GM12878 (cell line): ENCODE measurements around the gene FNDC4. TPM values are rescaled to one million over a fixed set of nuclear protein-coding genes. Genes with fewer than 3 reads are reported as not detected.

Source experiments
- ATAC-seq: fragments of 200-7000 bp; cut with Tn5 transposase; 3 replicates; pipeline ENCODE4 v1.9.1; 2020; ENCODE audit warnings: mild to moderate bottlenecking, moderate library complexity
- BruUV-seq: library from RNA; stranded (reverse); fragments of 400-500 nt; replicated peaks from 2 replicates; lab custom pipeline; 2021; lab: Mats Ljungman, UMichigan
- CTCF ChIA-PET: fragments of 300-600 bp; sonication (Branson Sonifier 250); formaldehyde crosslinking; extraction: SDS; loops from one replicate; lab custom pipeline; 2021; ENCODE audit warnings: inconsistent platforms; lab: Yijun Ruan, JAX
- POLR2A ChIA-PET: fragments of 350-600 bp; formaldehyde crosslinking; extraction: SDS; loops from one replicate; lab custom pipeline; 2021; ENCODE audit warnings: inconsistent platforms; lab: Charles Lee
- RAD21 ChIA-PET: fragments of 300-600 bp; sonication (Branson Sonifier 250); formaldehyde crosslinking; loops from one replicate; lab custom pipeline; 2023; ENCODE audit warnings: antibody characterized with exemption; ENCODE audit not compliant: unreplicated experiment; lab: Charles Lee
- SMC1A ChIA-PET: fragments of 300-600 bp; sonication (Branson Sonifier 250); formaldehyde crosslinking; loops from one replicate; lab custom pipeline; 2023; ENCODE audit not compliant: unreplicated experiment, uncharacterized antibody; lab: Charles Lee
- DNase-seq: peaks from one replicate; pipeline ENCODE4 v3.0.0-alpha.2; 2011; ENCODE audit warnings: low read depth, low spot score
- FAIRE-seq: peaks from 3 replicates; lab custom pipeline; 2011; peaks lifted over from hg19 to GRCh38; lab: Jason Lieb, UNC
- H2AFZ ChIP-seq: 2 replicates; pipeline ENCODE4 v1.6.0; 2011; ENCODE audit warnings: low read depth, low read length, control low read depth; ENCODE audit not compliant: control insufficient read depth
- H3K27ac ChIP-seq: 2 replicates; pipeline ENCODE4 v1.5.1; 2011; ENCODE audit warnings: control low read depth; ENCODE audit not compliant: control insufficient read depth, insufficient read depth
- H3K27me3 ChIP-seq, 2 experiments: replicated peaks in 1 of 2; 2 replicates each; pipeline versions ENCODE4 v1.6.0 to v1.6.1; 2011; ENCODE audit warnings: low read length in 1 of 2; ENCODE audit not compliant: control insufficient read depth in 2 of 2, insufficient read depth in 2 of 2
- H3K36me3 ChIP-seq, 2 experiments: 2 replicates each; pipeline ENCODE4 v1.5.1; 2011; ENCODE audit warnings: low read length in 1 of 2; ENCODE audit not compliant: control insufficient read depth in 2 of 2, insufficient read depth in 2 of 2
- H3K4me1 ChIP-seq: 2 replicates; pipeline ENCODE4 v1.6.1; 2011; ENCODE audit warnings: mild to moderate bottlenecking, low read length, moderate library complexity, mixed read lengths; ENCODE audit not compliant: control insufficient read depth, insufficient read depth
- H3K4me2 ChIP-seq: 2 replicates; pipeline ENCODE4 v1.6.0; 2011; ENCODE audit warnings: control low read depth; ENCODE audit not compliant: control insufficient read depth, insufficient read depth
- H3K4me3 ChIP-seq: fragments of 200-600 bp; sonication (generic); 2 replicates; pipeline ENCODE4 v1.5.1; 2016
- H3K79me2 ChIP-seq: 2 replicates; pipeline ENCODE4 v1.6.0; 2011; ENCODE audit warnings: low read length; ENCODE audit not compliant: control insufficient read depth, insufficient read depth
- H3K9ac ChIP-seq: 2 replicates; pipeline ENCODE4 v1.8.0; 2011; ENCODE audit warnings: low read length, control low read depth, mixed read lengths; ENCODE audit not compliant: control insufficient read depth, insufficient read depth
- H3K9me3 ChIP-seq: replicated peaks from 3 replicates; pipeline ENCODE4 v1.5.1; 2011; ENCODE audit warnings: mild to moderate bottlenecking, low read length; ENCODE audit not compliant: control insufficient read depth, insufficient read depth
- H4K20me1 ChIP-seq: 2 replicates; pipeline ENCODE4 v1.6.0; 2011; ENCODE audit not compliant: control insufficient read depth, insufficient read depth
- FOS ChIP-seq: IDR thresholded peaks from 3 replicates; pipeline ENCODE4 v1.6.1; 2011; ENCODE audit warnings: borderline replicate concordance; ENCODE audit not compliant: insufficient read length; ENCODE audit errors: extremely low read depth
- HDGF ChIP-seq: fragments of 450-650 bp; IDR thresholded peaks from 2 replicates; pipeline ENCODE4 v1.6.1; 2016; ENCODE audit warnings: antibody characterized with exemption
- KDM1A ChIP-seq: fragments of 200-600 bp; sonication (generic); IDR thresholded peaks from 2 replicates; pipeline ENCODE4 v1.6.1; 2016; ENCODE audit warnings: borderline replicate concordance
- LARP7 ChIP-seq: fragments of 450-650 bp; IDR thresholded peaks from 2 replicates; pipeline ENCODE4 v1.6.1; 2017; ENCODE audit warnings: mild to moderate bottlenecking
- PKNOX1 ChIP-seq: fragments of 450-650 bp; IDR thresholded peaks from 2 replicates; pipeline ENCODE4 v1.6.1; 2016; ENCODE audit warnings: mild to moderate bottlenecking
- SP1 ChIP-seq: IDR thresholded peaks from one replicate; pipeline ENCODE4 v1.6.1; 2011; ENCODE audit warnings: low read depth, low read length
- SPI1 ChIP-seq: IDR thresholded peaks from 2 replicates; pipeline ENCODE4 v1.6.1; 2011; ENCODE audit warnings: low read depth, mild to moderate bottlenecking, low read length, moderate library complexity, borderline replicate concordance; ENCODE audit not compliant: insufficient read depth
- STAT3 ChIP-seq: IDR thresholded peaks from 2 replicates; pipeline ENCODE4 v1.6.1; 2011; ENCODE audit warnings: low read depth, low read length, improper control_type of control experiment
- YBX1 ChIP-seq: fragments of 450-650 bp; IDR thresholded peaks from 2 replicates; pipeline ENCODE4 v1.6.1; 2016; ENCODE audit warnings: antibody characterized with exemption
- WGBS: methylation state at CpG from one replicate; pipeline ENCODE4 v1.1.6; 2016; ENCODE audit warnings: low lambda C conversion rate; ENCODE audit not compliant: insufficient replicate concordance, insufficient coverage; ENCODE audit errors: missing lambda C conversion rate; 5-methylcytosine and 5-hydroxymethylcytosine counted together
- in situ Hi-C: fragments of 300-500 bp; cut with MboI; formaldehyde crosslinking; loops from 9 replicates; pipeline ENCODE4 v1.14.3; 2018; ENCODE audit warnings: mixed read lengths
- intact Hi-C: fragments of 100-400 bp; cut with micrococcal nuclease; formaldehyde crosslinking; loops from one replicate; pipeline ENCODE4 v1.14.2; 2022; ENCODE audit not compliant: unreplicated experiment
- polyA plus RNA-seq, 11 experiments: library from polyadenylated mRNA; depleted of rRNA in 4 of 11; unstranded in 6 of 11; stranded (reverse) in 5 of 11; fragments of >200 nt; fragmentation: Nextera tagmentation in 4 of 11; fragmentation: Illumina TruSeq in 1 of 11; extraction: Ambion mirVana in 4 of 11; extraction: Trizol in 1 of 11; gene quantifications; 1 replicate in 1 of 11; 2 replicates in 10 of 11; pipeline versions ENCODE4 v1.2.1 to v1.2.3, GENCODE V29; 2011 to 2016; ENCODE audit warnings: inconsistent platforms in 2 of 11, missing spikeins in 2 of 11, low read depth in 1 of 11
- total RNA-seq, 4 experiments: library from RNA; depleted of rRNA in 3 of 4; stranded (reverse); fragments of >200 nt in 3 of 4; fragmentation: Illumina TruSeq in 1 of 4; extraction: Trizol in 1 of 4; gene quantifications; 2 replicates each; pipeline versions ENCODE4 v1.2.1 to v1.2.3, GENCODE V29; 2013 to 2021

The FNDC4 gene
- total and polyA plus RNA-seq, 10 of the 15 experiments (the other 5 are each of a cell fraction or from before 2014, with no cell fraction given): 0.21 TPM; not detected in 9

- SMC1A ChIA-PET: no interaction called here
- DNase-seq (no peak), FAIRE-seq (no peak), ATAC-seq (no peak)
- Histone ChIP-seq H3K27ac (no peak overlapping the region), H3K36me3 (no peaks in the 10 kb centered on the region), H3K4me2 (no peak overlapping the region), H3K9me3 (no peaks in the 10 kb centered on the region), H3K27me3 (peaks cover 0 to 2% of the 10 kb centered on the region in 2 experiments; a peak in 3 of 4 replicates), H4K20me1 (no peaks in the 10 kb centered on the region), H3K79me2 (no peaks in the 10 kb centered on the region), H2AFZ (no peak overlapping the region), H3K9ac (no peak overlapping the region), H3K4me3 (no peak overlapping the region), H3K4me1 (no peaks in the 10 kb centered on the region)
- CTCF ChIA-PET: interaction anchor here (0.6 to 1.3 kb wide), 2 partner anchors 182 to 955 kb away, joined by 3 to 4 read pairs; no protein-coding TSS in a partner anchor
- 54% methylated on average over 4 of the region's 4 CpGs for WGBS
- no TSS peak for BruUV-seq
- RAD21 ChIA-PET: no interaction called here
- intact Hi-C loops: no loop called here
- in situ Hi-C loops: no loop called here
- POLR2A ChIA-PET: interaction anchor here (0.6 kb wide), 1 partner anchor 644 kb away, joined by 3 read pairs; no protein-coding TSS in a partner anchor
- TF ChIP-seq SPI1: no peak
Measured at GRCh38 chr2:27502142-27502541, 7.1 kb upstream of the FNDC4 start.

DNA sequence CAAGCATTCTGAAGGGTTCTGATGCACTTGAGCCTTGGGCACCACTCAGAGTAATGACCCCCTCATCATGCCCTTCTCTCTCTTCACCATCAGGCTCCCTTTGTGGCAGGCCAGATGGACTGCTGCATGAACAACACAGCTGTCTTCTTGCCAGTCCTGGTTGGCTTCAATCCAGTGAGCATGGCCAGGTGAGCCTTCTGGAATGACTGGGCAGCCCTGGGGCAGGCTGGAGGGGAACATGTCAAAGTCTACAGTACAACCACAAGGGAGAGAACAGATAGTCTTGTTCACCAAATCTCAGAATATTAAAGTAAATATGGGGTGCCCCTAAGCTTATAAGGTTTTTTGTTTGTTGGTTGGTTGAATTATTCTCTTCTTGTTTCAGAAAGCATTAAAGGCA, 6.0 kb upstream of the FNDC4 start:
- no peak for ATAC-seq
- Histone ChIP-seq H3K27me3 (peaks cover 2% of the 10 kb centered on the region in 2 experiments; a peak in 3 of 4 replicates), H3K4me3 (no peak overlapping the region), H3K36me3 (no peaks in the 10 kb centered on the region), H4K20me1 (no peaks in the 10 kb centered on the region), H3K79me2 (no peaks in the 10 kb centered on the region), H3K9ac (no peak overlapping the region), H2AFZ (no peak overlapping the region), H3K4me2 (no peak overlapping the region), H3K27ac (no peak overlapping the region), H3K9me3 (no peaks in the 10 kb centered on the region), H3K4me1 (no peaks in the 10 kb centered on the region)
- ChIA-PET SMC1A (no interaction called here), CTCF (interaction anchor here (0.5 to 1.3 kb wide), 2 partner anchors 183 to 925 kb away, joined by 3 to 4 read pairs; no protein-coding TSS in a partner anchor), POLR2A (interaction anchor here (0.6 kb wide), 1 partner anchor 11 kb away, joined by 6 read pairs; no protein-coding TSS in a partner anchor), RAD21 (no interaction called here)
- intact Hi-C loops (no loop called here), in situ Hi-C loops (no loop called here)
- no TSS peak for BruUV-seq
- no peak for FAIRE-seq
- no peak for TF ChIP-seq HDGF
- no peak for TF ChIP-seq KDM1A
- no peak for TF ChIP-seq STAT3
- no peak for TF ChIP-seq FOS
- no peak for TF ChIP-seq YBX1
- TF ChIP-seq PKNOX1: no peak
- TF ChIP-seq SP1: no peak
- TF ChIP-seq LARP7: no peak
- no peak for DNase-seq
